GM23338 (cell line): Measurements from ENCODE around the gene MAD2L2. TPM values are rescaled to one million over a fixed set of nuclear protein-coding genes. Genes with fewer than 3 reads are reported as not detected.
A peak's percentile ranks its signal among the peaks of the same experiment; 100 is the strongest.

Experiments
- ATAC-seq: fragments of 200-7000 bp; cut with Tn5 transposase; 3 replicates; pipeline ENCODE4 v1.9.1; 2020
- DNase-seq: peaks from one replicate; pipeline ENCODE4 v3.0.0-alpha.2; 2015; ENCODE audit warnings: low spot score
- H2AFZ ChIP-seq: fragments of 200-600 bp; sonication (generic); 2 replicates; pipeline ENCODE4 v1.8.0; 2016; ENCODE audit warnings: antibody characterized with exemption, mild to moderate bottlenecking, moderate library complexity
- H3F3A ChIP-seq: fragments of 200-600 bp; sonication (generic); replicated peaks from 2 replicates; pipeline ENCODE4 v1.8.0; 2017; ENCODE audit warnings: antibody characterized with exemption, mixed run types, low read depth
- H3K27ac ChIP-seq: fragments of 200-600 bp; sonication (generic); 2 replicates; pipeline ENCODE4 v1.6.1; 2016; ENCODE audit warnings: low read depth
- H3K27me3 ChIP-seq: fragments of 200-600 bp; sonication (generic); 2 replicates; pipeline ENCODE4 v1.8.0; 2016; ENCODE audit warnings: mild to moderate bottlenecking, mixed run types, moderate library complexity; ENCODE audit not compliant: insufficient read depth
- H3K36me3 ChIP-seq: fragments of 200-600 bp; sonication (generic); 2 replicates; pipeline ENCODE4 v1.8.0; 2016; ENCODE audit warnings: mild to moderate bottlenecking; ENCODE audit not compliant: insufficient read depth
- H3K4me1 ChIP-seq: fragments of 200-600 bp; sonication (generic); 2 replicates; pipeline ENCODE4 v1.8.0; 2016; ENCODE audit warnings: mild to moderate bottlenecking, moderate library complexity; ENCODE audit not compliant: insufficient read depth
- H3K4me2 ChIP-seq: fragments of 200-600 bp; sonication (generic); 2 replicates; pipeline ENCODE4 v1.7.1; 2017; ENCODE audit warnings: mixed run types
- H3K4me3 ChIP-seq: fragments of 200-600 bp; sonication (generic); 2 replicates; pipeline ENCODE4 v1.6.1; 2016; ENCODE audit warnings: mixed run types
- H3K79me2 ChIP-seq: fragments of 200-600 bp; sonication (generic); replicated peaks from 2 replicates; pipeline ENCODE4 v1.8.0; 2017; ENCODE audit warnings: mild to moderate bottlenecking; ENCODE audit not compliant: insufficient read depth
- H3K9me2 ChIP-seq: fragments of 200-600 bp; sonication (generic); 2 replicates; pipeline ENCODE4 v1.8.0; 2017; ENCODE audit not compliant: insufficient read depth
- H4K20me1 ChIP-seq: fragments of 200-600 bp; sonication (generic); replicated peaks from 2 replicates; pipeline ENCODE4 v1.8.0; 2017; ENCODE audit warnings: mild to moderate bottlenecking; ENCODE audit not compliant: insufficient read depth
- H3K27ac Mint-ChIP-seq: 2 replicates; pipeline ENCODE4 v1.8.0; 2020; ENCODE audit warnings: inconsistent platforms, mild to moderate bottlenecking, moderate library complexity, mixed read lengths
- H3K27me3 Mint-ChIP-seq: 3 replicates; pipeline ENCODE4 v1.8.0; 2022; ENCODE audit warnings: low read depth, mild to moderate bottlenecking, moderate library complexity, mixed read lengths, inconsistent platforms; ENCODE audit not compliant: insufficient read depth, poor library complexity
- H3K36me3 Mint-ChIP-seq: 3 replicates; pipeline ENCODE4 v1.8.0; 2021; ENCODE audit warnings: low read depth, mild to moderate bottlenecking, inconsistent platforms, moderate library complexity, mixed read lengths
- H3K4me1 Mint-ChIP-seq: 3 replicates; pipeline ENCODE4 v1.8.0; 2020; ENCODE audit warnings: mild to moderate bottlenecking, inconsistent platforms, mixed read lengths
- H3K4me3 Mint-ChIP-seq: 3 replicates; pipeline ENCODE4 v1.8.0; 2021; ENCODE audit warnings: moderate library complexity, mild to moderate bottlenecking, inconsistent platforms, mixed read lengths
- H3K9me3 Mint-ChIP-seq: 3 replicates; pipeline ENCODE4 v1.8.0; 2020; ENCODE audit warnings: moderate library complexity, mild to moderate bottlenecking, inconsistent platforms, mixed read lengths
- CREB1 ChIP-seq: fragments of 250-450 bp; sonication (Bioruptor Pico); IDR thresholded peaks from 2 replicates; pipeline ENCODE4 v1.5.0; 2020; ENCODE audit warnings: low read depth, mild to moderate bottlenecking, moderate library complexity
- CTCF ChIP-seq, 2 experiments: fragments of 200-600 bp in 1 of 2; sonication (generic) in 1 of 2; conservative IDR thresholded peaks; 2 replicates each; pipeline versions ENCODE4 v1.5.1 to v1.6.1; 2016 to 2017; ENCODE audit warnings: antibody characterized with exemption in 2 of 2, low read depth in 2 of 2, mild to moderate bottlenecking in 2 of 2, moderate library complexity in 1 of 2
- EZH2 ChIP-seq: fragments of 200-600 bp; sonication (generic); IDR thresholded peaks from one replicate; pipeline ENCODE4 v1.8.0; 2017; ENCODE audit warnings: antibody characterized with exemption, mild to moderate bottlenecking, low read depth; ENCODE audit not compliant: unreplicated experiment
- EZH2phosphoT487 ChIP-seq: fragments of 200-600 bp; sonication (generic); IDR thresholded peaks from one replicate; pipeline ENCODE4 v1.8.1; 2018; ENCODE audit warnings: antibody characterized with exemption; ENCODE audit not compliant: unreplicated experiment
- JUNB ChIP-seq: IDR thresholded peaks from one replicate; pipeline ENCODE4 v1.6.1; 2016; ENCODE audit warnings: antibody characterized with exemption; ENCODE audit not compliant: unreplicated experiment
- POLR2AphosphoS5 ChIP-seq: IDR thresholded peaks from 2 replicates; pipeline ENCODE4 v1.6.1; 2016; ENCODE audit warnings: antibody characterized with exemption, low read depth
- STAT1 ChIP-seq: IDR thresholded peaks from one replicate; pipeline ENCODE4 v1.6.1; 2016; ENCODE audit warnings: antibody characterized with exemption; ENCODE audit not compliant: unreplicated experiment
- ZNF114 ChIP-seq: fragments of 250-450 bp; sonication (Bioruptor Pico); IDR thresholded peaks from 2 replicates; pipeline ENCODE4 v1.5.0; 2020; ENCODE audit warnings: mild to moderate bottlenecking, moderate library complexity
- polyA plus RNA-seq: library from polyadenylated mRNA; unstranded; fragments of >200 nt; fragmentation: Nextera tagmentation; extraction: Ambion mirVana; gene quantifications from 2 replicates; pipeline ENCODE4 v1.2.1, GENCODE V29; 2016
- total RNA-seq: library from RNA; depleted of rRNA; stranded (reverse); fragments of >200 nt; shearing (Covaris generic); gene quantifications from 2 replicates; pipeline ENCODE4 v1.2.3, GENCODE V29; 2014
- TF ChIP-seq, protein P1 (sequence below): IDR thresholded peaks from 2 replicates; pipeline ENCODE4 v1.6.1; 2016; ENCODE audit warnings: antibody characterized with exemption

MAD2L2 gene
- total and polyA plus RNA-seq, 2 experiments from 2014 or later: 498 to 552 TPM

DNA sequence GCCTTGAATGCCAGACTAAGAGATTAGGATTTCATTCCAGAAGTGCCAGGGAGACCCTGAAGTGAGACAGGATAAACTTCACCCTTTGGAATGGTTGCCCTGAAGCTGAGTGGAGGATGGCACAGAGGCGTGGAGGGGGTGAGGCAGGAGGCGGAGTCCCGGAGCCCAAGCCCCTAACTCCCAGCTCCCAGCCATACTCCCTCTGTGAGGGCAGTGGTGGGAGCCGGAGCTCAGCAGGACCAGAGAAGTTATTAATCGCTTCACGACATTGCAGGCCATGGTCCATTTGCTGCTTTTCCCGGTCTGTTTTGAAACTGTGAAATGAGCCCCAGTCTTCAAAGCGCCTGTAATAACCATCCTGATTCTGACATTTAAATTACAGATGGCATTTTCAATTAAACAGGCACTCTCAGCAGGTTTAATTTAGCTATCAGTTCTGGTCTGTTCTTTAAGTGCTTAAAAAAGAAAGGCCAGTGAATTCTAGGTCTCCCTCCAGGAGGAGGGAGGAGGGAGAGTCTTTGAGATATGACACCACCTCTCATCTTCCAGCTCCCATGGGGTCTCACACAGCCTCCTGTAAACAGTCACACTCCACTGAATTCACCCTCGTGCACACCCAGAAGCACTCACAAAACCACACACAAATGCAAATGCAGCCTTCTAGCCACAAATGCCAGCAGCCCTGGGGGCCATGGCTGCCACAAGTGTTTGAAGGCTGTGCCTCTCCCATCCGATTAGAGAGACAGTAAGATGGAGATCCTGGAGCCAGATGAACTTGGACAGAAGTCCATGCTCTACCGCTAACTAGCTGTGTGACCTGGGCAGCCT lies 46.4 kb downstream of the MAD2L2 start:
- Histone ChIP-seq H3K27me3 (no peaks in the 10 kb centered on the region), H4K20me1 (no peaks in the 10 kb centered on the region), H3K79me2 (no peaks in the 10 kb centered on the region), H3K4me1 (no peaks in the 10 kb centered on the region), H2AFZ (no peak overlapping the region), H3F3A (no peaks in the 10 kb centered on the region), H3K4me3 (no peak overlapping the region), H3K36me3 (no peaks in the 10 kb centered on the region), H3K4me2 (no peak overlapping the region), H3K9me2 (no peaks in the 10 kb centered on the region), H3K27ac (no peak overlapping the region)
- DNase-seq: no peak
- H3K4me1 Mint-ChIP-seq: no peaks in the 10 kb centered on the region
- peaks cover 11% of the 10 kb centered on the region for H3K27me3 Mint-ChIP-seq
- H3K9me3 Mint-ChIP-seq: no peaks in the 10 kb centered on the region
- TF ChIP-seq, protein P1, sequence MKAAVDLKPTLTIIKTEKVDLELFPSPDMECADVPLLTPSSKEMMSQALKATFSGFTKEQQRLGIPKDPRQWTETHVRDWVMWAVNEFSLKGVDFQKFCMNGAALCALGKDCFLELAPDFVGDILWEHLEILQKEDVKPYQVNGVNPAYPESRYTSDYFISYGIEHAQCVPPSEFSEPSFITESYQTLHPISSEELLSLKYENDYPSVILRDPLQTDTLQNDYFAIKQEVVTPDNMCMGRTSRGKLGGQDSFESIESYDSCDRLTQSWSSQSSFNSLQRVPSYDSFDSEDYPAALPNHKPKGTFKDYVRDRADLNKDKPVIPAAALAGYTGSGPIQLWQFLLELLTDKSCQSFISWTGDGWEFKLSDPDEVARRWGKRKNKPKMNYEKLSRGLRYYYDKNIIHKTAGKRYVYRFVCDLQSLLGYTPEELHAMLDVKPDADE: no peak
- TF ChIP-seq ZNF114 (CRISPR knock-in tag) (no peak), STAT1 (no peak), CREB1 (CRISPR knock-in tag) (no peak), JUNB (no peak)
- H3K27ac Mint-ChIP-seq: no peak overlapping the region
- no peak overlapping the region for H3K4me3 Mint-ChIP-seq
- H3K36me3 Mint-ChIP-seq: no peaks in the 10 kb centered on the region
- no peak for ATAC-seq

- Histone ChIP-seq H3F3A (no peaks in the 10 kb centered on the region), H3K4me3 (no peak overlapping the region), H2AFZ (no peak overlapping the region), H3K9me2 (no peaks in the 10 kb centered on the region), H3K79me2 (no peaks in the 10 kb centered on the region), H3K4me2 (no peak overlapping the region), H3K27ac (no peak overlapping the region), H4K20me1 (no peaks in the 10 kb centered on the region), H3K36me3 (no peaks in the 10 kb centered on the region), H3K4me1 (no peaks in the 10 kb centered on the region), H3K27me3 (no peaks in the 10 kb centered on the region)
- Mint-ChIP-seq H3K27ac (no peak overlapping the region), H3K9me3 (no peaks in the 10 kb centered on the region), H3K4me1 (no peaks in the 10 kb centered on the region), H3K36me3 (no peaks in the 10 kb centered on the region), H3K27me3 (peaks cover 10% of the 10 kb centered on the region), H3K4me3 (no peak overlapping the region)
- DNase-seq (no peak), ATAC-seq (peak; percentile 36; the same call in 1 of the 3 replicates)
- TF ChIP-seq, protein P1: no peak
- TF ChIP-seq EZH2phosphoT487: no peak
- no peak for TF ChIP-seq ZNF114 (CRISPR knock-in tag)
- TF ChIP-seq CTCF (conservative IDR thresholded peaks at IDR 0.05; ENCODE audit: low read depth in 2 of 2): no peak
- TF ChIP-seq POLR2AphosphoS5: no peak
- no peak for TF ChIP-seq EZH2
- no peak for TF ChIP-seq CREB1 (CRISPR knock-in tag)
- no peak for TF ChIP-seq STAT1
Measured at GRCh38 chr1:11629184-11630016, 51.5 kb downstream of the MAD2L2 start.
